Spleen (tissue), 11 donors: ENCODE results near the gene IFT80. TPM values are rescaled to one million over a fixed set of nuclear protein-coding genes. Genes with fewer than 3 reads are reported as not detected.
"Not testable (repeated sequence)": the region's sequence is repeated elsewhere in the genome, so short reads cannot be mapped to it uniquely, and the experiment has no call there.

ENCODE experiments used
- DNase-seq: peaks from one replicate; pipeline ENCODE4 v3.0.0-alpha.2; 2020
- H3K27ac ChIP-seq, 8 donors: fragments of 200-600 bp; sonication (generic) in 7 of 8; 1 replicate in 4 of 8; 2 replicates in 4 of 8; pipeline versions ENCODE4 v1.5.0 to v1.8.0; 2016 to 2021; ENCODE audit warnings: inconsistent platforms in 4 of 8, mild to moderate bottlenecking in 4 of 8, moderate library complexity in 1 of 8
- H3K27me3 ChIP-seq, 7 donors: fragments of 200-600 bp; sonication (generic) in 6 of 7; replicated peaks in 1 of 7; 1 replicate in 4 of 7; 2 replicates in 3 of 7; pipeline versions ENCODE4 v1.5.0 to v1.8.0; 2016 to 2021; ENCODE audit warnings: inconsistent platforms in 3 of 7, mild to moderate bottlenecking in 1 of 7
- H3K36me3 ChIP-seq, 6 donors: fragments of 200-600 bp; sonication (generic) in 5 of 6; 1 replicate in 4 of 6; 2 replicates in 2 of 6; pipeline versions ENCODE4 v1.5.0 to v1.8.0; 2016 to 2021; ENCODE audit warnings: inconsistent platforms in 2 of 6
- H3K4me1 ChIP-seq, 6 donors: fragments of 200-600 bp; sonication (generic) in 5 of 6; 1 replicate in 3 of 6; 2 replicates in 3 of 6; pipeline versions ENCODE4 v1.5.0 to v1.8.0; 2016 to 2021; ENCODE audit warnings: inconsistent platforms in 3 of 6
- H3K4me3 ChIP-seq, 8 donors: fragments of 200-600 bp; sonication (generic) in 7 of 8; 1 replicate in 4 of 8; 2 replicates in 4 of 8; pipeline versions ENCODE4 v1.5.0 to v1.8.0; 2016 to 2021; ENCODE audit warnings: inconsistent platforms in 4 of 8, mild to moderate bottlenecking in 4 of 8, moderate library complexity in 2 of 8
- H3K9me3 ChIP-seq, 8 donors: fragments of 200-600 bp; sonication (generic) in 7 of 8; 1 replicate in 4 of 8; 2 replicates in 4 of 8; pipeline versions ENCODE4 v1.5.0 to v1.8.0; 2016 to 2021; ENCODE audit warnings: inconsistent platforms in 4 of 8
- POLR2A ChIP-seq, 3 donors: fragments of 450-650 bp; IDR thresholded peaks; one replicate each; pipeline ENCODE4 v1.5.1; 2017; ENCODE audit warnings: antibody characterized with exemption in 3 of 3, mild to moderate bottlenecking in 1 of 3
- POLR2AphosphoS5 ChIP-seq, 3 donors: sonication (generic); formaldehyde crosslinking; IDR thresholded peaks; one replicate each; pipeline ENCODE4 v1.5.1; 2017; ENCODE audit warnings: antibody characterized with exemption in 3 of 3
- WGBS, 5 donors: extraction: QIAGEN DNeasy Blood & Tissue Kit in 3 of 5; methylation state at CpG; one replicate each; pipeline versions ENCODE4 v1.1.5 to v1.1.7; 2013 to 2018; 5-methylcytosine and 5-hydroxymethylcytosine counted together
- intact Hi-C: fragments of 100-400 bp; cut with DNase I; formaldehyde crosslinking; loops from one replicate; pipeline ENCODE4 v1.15.0; 2023; ENCODE audit warnings: low total_unique reads
- polyA plus RNA-seq, 3 donors: library from polyadenylated mRNA; stranded (reverse); fragments of 200-250 nt; gene quantifications; one replicate each; pipeline ENCODE4 v1.2.1, GENCODE V29; 2013
- total RNA-seq, 7 donors: library from RNA; depleted of rRNA in 3 of 7; stranded (reverse); fragments of >200 nt in 3 of 7; fragmentation: NEBNext Ultra II Directional in 4 of 7; extraction: Animal tissue kit (Norgen Biotek cat#: 25700) in 4 of 7; gene quantifications; one replicate each; pipeline versions ENCODE4 v1.1.0 to v1.2.1, GENCODE V29; 2016 to 2021
- TF ChIP-seq, protein P1 (sequence below), 11 experiments: fragments of 200-600 bp in 7 of 11; fragments of 450-650 bp in 4 of 11; sonication (generic) in 4 of 11; IDR thresholded peaks in 8 of 11; conservative IDR thresholded peaks in 3 of 11; 1 replicate in 7 of 11; 2 replicates in 4 of 11; pipeline versions ENCODE4 v1.4.0 to v1.8.0; 2016 to 2021; ENCODE audit warnings: antibody characterized with exemption in 11 of 11, inconsistent platforms in 4 of 11, mild to moderate bottlenecking in 1 of 11
- donor health status: healthy with polysubstance abuse.
- donor health status: DM: no; HTN: no; CAD: no; lungs with moderate emphysema.
- donor health status: DM: no; HTN: no; CAD: no.
- donor health status: Bipolar disorder and iron deficiency.
- donor health status: healthy.
- donor health status: DM: no; HTN: no; CAD: no.
- donor health status: DM: yes; HTN: yes; CAD: no.

Gene IFT80
- total and polyA plus RNA-seq, 10 donors: 15.3 to 44.0 (median 21.5) TPM

- Histone ChIP-seq H3K27me3 (no peaks in the 10 kb centered on the region), H3K27ac (no peak overlapping the region), H3K4me1 (no peaks in the 10 kb centered on the region), H3K36me3 (no peaks in the 10 kb centered on the region), H3K4me3 (no peak overlapping the region), H3K9me3 (no peaks in the 10 kb centered on the region)
- TF ChIP-seq POLR2A (IDR thresholded peaks at IDR 0.05) (no peak), POLR2AphosphoS5 (IDR thresholded peaks at IDR 0.05) (no peak)
- TF ChIP-seq, protein P1, sequence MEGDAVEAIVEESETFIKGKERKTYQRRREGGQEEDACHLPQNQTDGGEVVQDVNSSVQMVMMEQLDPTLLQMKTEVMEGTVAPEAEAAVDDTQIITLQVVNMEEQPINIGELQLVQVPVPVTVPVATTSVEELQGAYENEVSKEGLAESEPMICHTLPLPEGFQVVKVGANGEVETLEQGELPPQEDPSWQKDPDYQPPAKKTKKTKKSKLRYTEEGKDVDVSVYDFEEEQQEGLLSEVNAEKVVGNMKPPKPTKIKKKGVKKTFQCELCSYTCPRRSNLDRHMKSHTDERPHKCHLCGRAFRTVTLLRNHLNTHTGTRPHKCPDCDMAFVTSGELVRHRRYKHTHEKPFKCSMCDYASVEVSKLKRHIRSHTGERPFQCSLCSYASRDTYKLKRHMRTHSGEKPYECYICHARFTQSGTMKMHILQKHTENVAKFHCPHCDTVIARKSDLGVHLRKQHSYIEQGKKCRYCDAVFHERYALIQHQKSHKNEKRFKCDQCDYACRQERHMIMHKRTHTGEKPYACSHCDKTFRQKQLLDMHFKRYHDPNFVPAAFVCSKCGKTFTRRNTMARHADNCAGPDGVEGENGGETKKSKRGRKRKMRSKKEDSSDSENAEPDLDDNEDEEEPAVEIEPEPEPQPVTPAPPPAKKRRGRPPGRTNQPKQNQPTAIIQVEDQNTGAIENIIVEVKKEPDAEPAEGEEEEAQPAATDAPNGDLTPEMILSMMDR (IDR thresholded peaks at IDR 0.05 in 8 of 11, conservative IDR thresholded peaks at IDR 0.05 in 3 of 11): no peak
- no peak for DNase-seq
- intact Hi-C loops: no loop called here
- 88 to 94% (median 92%) methylated on average over 3 of the region's 3 CpGs for WGBS, 5 donors
Measured at GRCh38 chr3:160331127-160331937, 67.7 kb downstream of the IFT80 start.

- intact Hi-C loops: no loop called here
- H3K27me3 ChIP-seq: no peaks in the 10 kb centered on the region
- H3K4me1 ChIP-seq: no peaks in the 10 kb centered on the region
- no peak overlapping the region for H3K4me3 ChIP-seq
- no peaks in the 10 kb centered on the region for H3K9me3 ChIP-seq
- DNase-seq: no peak
- TF ChIP-seq, protein P1 (IDR thresholded peaks at IDR 0.05 in 8 of 11, conservative IDR thresholded peaks at IDR 0.05 in 3 of 11): no peak
- no peak for TF ChIP-seq POLR2A (IDR thresholded peaks at IDR 0.05)
- TF ChIP-seq POLR2AphosphoS5 (IDR thresholded peaks at IDR 0.05): no peak
- H3K27ac ChIP-seq: no peak overlapping the region
- H3K36me3 ChIP-seq: no peaks in the 10 kb centered on the region
Measured at GRCh38 chr3:160330690-160331089, 68.3 kb downstream of the IFT80 start.

DNA sequence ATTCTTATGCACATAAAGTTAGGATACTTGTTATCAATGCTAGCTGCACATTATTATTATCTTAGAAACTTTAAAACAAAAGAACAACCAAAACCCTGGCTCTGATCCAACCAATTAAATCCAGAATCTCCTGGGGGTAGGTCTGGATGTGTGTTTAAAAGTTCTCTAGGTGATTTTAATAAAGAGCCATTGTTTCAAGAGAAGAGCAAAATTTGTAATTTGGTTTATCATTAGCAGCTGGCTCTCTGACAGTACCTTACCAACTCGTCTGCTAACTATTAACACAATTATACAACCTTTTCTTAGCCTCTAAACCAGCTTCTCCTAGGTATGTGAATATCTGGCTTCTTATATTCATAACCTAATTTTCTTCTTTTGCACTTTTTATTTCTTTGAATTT lies 68.9 kb downstream of the IFT80 start:
- no peak overlapping the region for H3K4me3 ChIP-seq
- no peaks in the 10 kb centered on the region for H3K9me3 ChIP-seq
- WGBS, 5 donors: 90 to 97% (median 95%) methylated on average over 1 of the region's 1 CpG
- H3K27me3 ChIP-seq: no peaks in the 10 kb centered on the region
- H3K4me1 ChIP-seq: no peaks in the 10 kb centered on the region
- DNase-seq: no peak
- intact Hi-C loops: no loop called here
- no peak for TF ChIP-seq POLR2A (IDR thresholded peaks at IDR 0.05)
- TF ChIP-seq, protein P1 (IDR thresholded peaks at IDR 0.05 in 8 of 11, conservative IDR thresholded peaks at IDR 0.05 in 3 of 11): no peak
- H3K36me3 ChIP-seq: no peaks in the 10 kb centered on the region
- no peak overlapping the region for H3K27ac ChIP-seq

DNA sequence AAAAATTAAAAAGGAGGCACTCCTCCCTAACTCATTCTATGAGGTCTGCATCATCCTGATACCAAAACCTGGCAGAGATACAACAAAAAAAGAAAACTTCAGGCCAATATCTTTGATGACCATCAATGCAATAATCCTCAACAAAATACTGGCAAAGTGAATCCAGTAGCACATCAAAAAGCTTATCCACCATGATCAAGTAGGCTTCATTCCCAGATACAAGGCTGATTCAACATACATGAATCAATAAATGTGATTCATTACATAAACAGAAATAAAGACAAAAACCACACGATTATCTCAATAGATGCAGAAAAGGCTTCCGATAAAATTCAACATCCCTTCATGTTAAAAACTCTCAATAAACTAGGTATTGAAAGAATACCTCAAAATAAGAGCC lies 72.7 kb downstream of the IFT80 start:
- H3K9me3 ChIP-seq, H3K4me1 ChIP-seq, H3K36me3 ChIP-seq, DNase-seq, intact Hi-C loops, H3K4me3 ChIP-seq, H3K27me3 ChIP-seq, H3K27ac ChIP-seq: not testable (repeated sequence)
- WGBS, 5 donors: 90 to 97% (median 95%) methylated on average over 2 of the region's 2 CpGs

- H3K27ac ChIP-seq, intact Hi-C loops, H3K9me3 ChIP-seq, H3K4me3 ChIP-seq, H3K4me1 ChIP-seq, DNase-seq, H3K27me3 ChIP-seq: not testable (repeated sequence)
- H3K36me3 ChIP-seq: peaks cover 0 to 25% (median 2%) of the 10 kb centered on the region in 6 donors
- 85 to 100% (median 92%) methylated on average over 1 of the region's 1 CpG for WGBS, 5 donors
Measured at GRCh38 chr3:160321821-160322220, 77.2 kb downstream of the IFT80 start.
